Measurements from ENCODE around the gene EBF4. TPM values are rescaled to one million over a fixed set of nuclear protein-coding genes. Genes with fewer than 3 reads are reported as not detected.

Gene EBF4
- total and polyA plus RNA-seq, 10 of the 15 experiments (the other 5 are each of a cell fraction or from before 2014, with no cell fraction given), result 0.13 TPM; not detected in 9

DNA sequence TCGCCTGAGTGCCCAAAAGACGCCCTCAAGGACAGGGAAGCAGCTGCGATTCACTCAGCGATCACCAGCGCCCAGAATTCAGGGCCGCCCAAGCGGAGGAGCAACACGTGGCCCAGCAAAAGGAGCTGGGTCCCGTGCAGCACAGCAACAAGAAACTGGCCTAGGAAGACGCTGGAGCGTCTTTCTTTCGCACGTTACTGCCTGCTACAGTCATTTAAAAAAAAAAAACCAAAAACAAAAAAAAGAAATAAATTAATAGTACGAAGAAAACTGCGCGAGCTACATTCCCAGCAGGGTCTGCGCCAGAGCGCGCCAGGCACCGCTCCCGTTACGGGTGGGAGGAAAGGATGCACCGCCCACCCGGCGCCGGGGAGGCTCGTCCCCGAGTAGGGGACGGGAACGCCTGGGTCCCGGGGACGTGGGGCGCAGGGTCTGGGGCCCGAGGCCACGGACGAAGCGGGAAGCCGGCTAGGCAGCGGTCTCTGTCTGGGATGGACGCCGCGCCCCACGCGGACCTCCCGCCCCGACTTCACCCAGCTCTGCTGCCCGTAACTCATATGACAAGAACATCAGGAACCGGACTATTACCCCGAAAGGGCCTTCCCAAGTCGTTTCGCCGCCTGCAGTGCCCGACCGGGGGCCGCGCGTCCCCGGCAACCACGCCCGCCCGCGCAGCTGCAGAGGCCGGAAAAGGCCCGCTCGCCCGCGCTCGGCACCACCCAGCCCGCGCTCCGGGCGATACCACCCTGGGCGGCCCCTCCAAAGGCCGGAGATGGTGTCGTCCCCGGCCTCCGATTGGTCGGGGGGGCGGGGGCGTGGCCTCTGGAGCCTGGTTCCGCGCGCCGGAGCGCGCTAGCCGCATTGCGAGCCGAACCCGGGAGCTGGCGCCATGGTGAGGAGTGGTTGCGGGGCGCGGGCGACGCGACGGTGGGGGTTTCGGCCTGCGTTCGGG, 40.5 kb upstream of the EBF4 start, which contains the start of gene NOP56 (continued):
- TF ChIP-seq, protein P1, sequence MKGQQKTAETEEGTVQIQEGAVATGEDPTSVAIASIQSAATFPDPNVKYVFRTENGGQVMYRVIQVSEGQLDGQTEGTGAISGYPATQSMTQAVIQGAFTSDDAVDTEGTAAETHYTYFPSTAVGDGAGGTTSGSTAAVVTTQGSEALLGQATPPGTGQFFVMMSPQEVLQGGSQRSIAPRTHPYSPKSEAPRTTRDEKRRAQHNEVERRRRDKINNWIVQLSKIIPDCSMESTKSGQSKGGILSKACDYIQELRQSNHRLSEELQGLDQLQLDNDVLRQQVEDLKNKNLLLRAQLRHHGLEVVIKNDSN (IDR thresholded peaks at IDR 0.05; ENCODE audit: borderline replicate concordance, extremely low read length, insufficient read depth, low read depth, low read length), result peak; percentile 71
- TF ChIP-seq SMAD1 (IDR thresholded peaks at IDR 0.05; ENCODE audit: low read depth, partially characterized antibody) (no peak), CTCF (IDR thresholded peaks at IDR 0.05 in 2 of 3, conservative IDR thresholded peaks at IDR 0.05 in 1 of 3; ENCODE audit: control insufficient read depth in 2 of 3, extremely low read depth in 1 of 3, insufficient read depth in 1 of 3, low read depth in 3 of 3, low read length in 3 of 3) (no peak), RFX5 (IDR thresholded peaks at IDR 0.05; ENCODE audit: low read depth, low read length) (no peak), TCF7 (IDR thresholded peaks at IDR 0.05; ENCODE audit: borderline replicate concordance) (no peak), HCFC1 (IDR thresholded peaks at IDR 0.05; ENCODE audit: low read length) (peak; percentile 23), CBFB (IDR thresholded peaks at IDR 0.05; ENCODE audit: low read depth) (peak; percentile 55; the same call in 1 of the 2 replicates), PBX3 (IDR thresholded peaks at IDR 0.05; ENCODE audit: insufficient replicate concordance, low read depth, low read length) (no peak), PRDM15 (CRISPR knock-in tag; IDR thresholded peaks at IDR 0.05) (no peak), GABPA (IDR thresholded peaks at IDR 0.05; ENCODE audit: low read depth) (no peak), WRNIP1 (IDR thresholded peaks at IDR 0.05; ENCODE audit: borderline replicate concordance, low read depth, low read length) (no peak), ZNF207 (IDR thresholded peaks at IDR 0.05; ENCODE audit: borderline replicate concordance) (0 out of 2 replicates have a peak, but pooled peaks have one; percentile 79), ZNF622 (IDR thresholded peaks at IDR 0.05) (no peak), RUNX3 (IDR thresholded peaks at IDR 0.05; ENCODE audit: low read length) (peak; percentile 51), SP1 (IDR thresholded peaks at IDR 0.05; ENCODE audit: low read depth, low read length) (peak; percentile 36), RAD21 (IDR thresholded peaks at IDR 0.05; ENCODE audit: insufficient read depth, low read depth, low read length) (no peak)
- TF ChIP-seq, protein P2, sequence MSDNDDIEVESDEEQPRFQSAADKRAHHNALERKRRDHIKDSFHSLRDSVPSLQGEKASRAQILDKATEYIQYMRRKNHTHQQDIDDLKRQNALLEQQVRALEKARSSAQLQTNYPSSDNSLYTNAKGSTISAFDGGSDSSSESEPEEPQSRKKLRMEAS (IDR thresholded peaks at IDR 0.05; ENCODE audit: low read depth, low read length), result peak; percentile 77; the same call in 1 of the 2 replicates

All from GM12878 (cell line).